Sigmoid colon (tissue), 4 donors: ENCODE measurements around the gene DCANP1.

Experiments
- CTCF ChIP-seq, 4 experiments: fragments of 450-650 bp in 3 of 4; fragments of 200-600 bp in 1 of 4; IDR thresholded peaks; one replicate each; pipeline ENCODE4 v1.5.1; 2016 to 2019; ENCODE audit warnings: antibody characterized with exemption in 4 of 4, mild to moderate bottlenecking in 3 of 4, moderate library complexity in 2 of 4
- EP300 ChIP-seq, 4 donors: sonication (generic); formaldehyde crosslinking; IDR thresholded peaks; one replicate each; pipeline ENCODE4 v1.6.1; 2017; ENCODE audit warnings: antibody characterized with exemption in 4 of 4
- POLR2A ChIP-seq, 2 donors: fragments of 450-650 bp; IDR thresholded peaks; one replicate each; pipeline ENCODE4 v1.6.1; 2016; ENCODE audit warnings: antibody characterized with exemption in 2 of 2, mild to moderate bottlenecking in 2 of 2, moderate library complexity in 2 of 2
- POLR2AphosphoS5 ChIP-seq, 4 donors: sonication (generic); formaldehyde crosslinking; IDR thresholded peaks; one replicate each; pipeline ENCODE4 v1.6.1; 2017; ENCODE audit warnings: antibody characterized with exemption in 4 of 4

GRCh38 chr5:135430135-135430437 is 17.1 kb downstream of the DCANP1 start:
- TF ChIP-seq CTCF (IDR thresholded peaks at IDR 0.05): no peak
- no peak for TF ChIP-seq EP300 (IDR thresholded peaks at IDR 0.05)
- no peak for TF ChIP-seq POLR2A (IDR thresholded peaks at IDR 0.05)
- TF ChIP-seq POLR2AphosphoS5 (IDR thresholded peaks at IDR 0.05): no peak
